H7 (cell line): Measurements from ENCODE around the gene TBC1D22B. TPM values are rescaled to one million over a fixed set of nuclear protein-coding genes. Genes with fewer than 3 reads are reported as not detected.

Experiments
- DNase-seq: peaks from one replicate; pipeline ENCODE4 v3.0.0; 2012
- H3K27me3 ChIP-seq: 2 replicates; pipeline ENCODE4 v1.6.0; 2011; ENCODE audit warnings: mild to moderate bottlenecking, low read length; ENCODE audit not compliant: control insufficient read depth, insufficient read depth
- H3K36me3 ChIP-seq: replicated peaks from 2 replicates; pipeline ENCODE4 v1.5.1; 2011; ENCODE audit warnings: low read length; ENCODE audit not compliant: control insufficient read depth, insufficient read depth
- H3K4me3 ChIP-seq: 2 replicates; pipeline ENCODE4 v1.5.1; 2011; ENCODE audit warnings: low read depth, mild to moderate bottlenecking, control low read depth, low read length, moderate library complexity; ENCODE audit not compliant: insufficient read depth
- total RNA-seq: library from RNA; depleted of rRNA; stranded (reverse); fragments of >200 nt; shearing (Covaris generic); gene quantifications from 2 replicates; pipeline ENCODE4 v1.2.3, GENCODE V29; 2014

Gene TBC1D22B
- total RNA-seq, 1 experiment from 2014 or later, result 14.5 TPM

DNA sequence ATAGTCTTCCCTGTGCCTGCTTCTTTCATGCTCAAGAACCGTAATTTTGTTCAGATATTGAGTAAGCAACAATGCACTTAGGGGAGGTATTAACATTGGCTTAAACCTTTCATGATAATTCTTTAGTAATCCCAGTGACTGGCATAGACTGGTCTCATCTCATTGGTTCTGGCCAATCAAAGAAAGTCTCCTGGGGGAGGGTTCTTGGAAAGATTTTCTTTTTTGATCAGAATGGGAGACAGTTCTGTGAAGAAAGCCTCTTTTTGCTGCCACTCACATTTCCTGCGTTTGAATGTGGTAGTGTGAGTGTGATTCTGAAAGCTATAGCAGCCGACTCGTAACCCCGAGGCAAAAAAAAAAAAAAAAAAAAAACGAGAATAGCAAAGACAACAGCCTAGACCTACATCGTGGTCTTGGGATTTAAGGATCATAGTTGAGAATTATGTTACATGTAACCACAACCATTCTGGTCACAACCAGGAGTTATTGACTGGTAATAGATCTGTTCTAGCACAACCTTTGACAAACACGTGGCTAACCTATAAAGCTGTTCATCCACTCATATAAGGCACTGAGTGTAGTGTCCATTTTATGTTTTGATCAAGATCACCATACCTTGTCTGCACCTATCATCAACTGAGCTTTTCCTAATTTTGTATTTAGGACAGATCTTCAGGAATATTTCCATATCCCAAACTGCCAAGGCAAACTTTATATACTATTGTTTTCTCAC is 15.4 kb downstream of the TBC1D22B start:
- Histone ChIP-seq H3K4me3 (no peak overlapping the region), H3K36me3 (peaks cover 3% of the 10 kb centered on the region), H3K27me3 (no peaks in the 10 kb centered on the region)
- no peak for DNase-seq

DNA sequence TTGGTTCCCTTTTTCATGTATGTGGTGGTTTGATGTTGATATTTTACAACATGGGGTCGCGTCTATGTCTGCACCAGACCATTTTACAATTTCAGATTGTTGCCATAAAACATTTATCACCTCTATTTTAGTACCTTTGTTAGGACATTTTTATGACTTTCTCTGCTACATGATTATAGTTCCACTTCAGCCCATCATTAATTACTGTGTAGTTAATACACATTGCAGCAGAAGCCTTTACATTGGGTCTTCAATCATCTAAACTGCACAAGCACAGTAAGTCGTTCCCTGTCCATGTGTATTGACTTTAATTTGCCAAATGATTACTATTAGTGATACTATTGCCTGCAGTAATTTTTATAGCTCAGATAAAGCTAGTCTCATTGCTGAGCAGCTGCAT is 16.1 kb downstream of the TBC1D22B start:
- DNase-seq, result no peak
- H3K4me3 ChIP-seq, result no peak overlapping the region
- H3K27me3 ChIP-seq, result no peaks in the 10 kb centered on the region
- H3K36me3 ChIP-seq, result peaks cover 3% of the 10 kb centered on the region

GRCh38 chr6:37275350-37275749 is 17.8 kb downstream of the TBC1D22B start:
- H3K27me3 ChIP-seq, result no peaks in the 10 kb centered on the region
- no peak overlapping the region for H3K4me3 ChIP-seq
- DNase-seq, result no peak
- H3K36me3 ChIP-seq, result peaks cover 4% of the 10 kb centered on the region

- Histone ChIP-seq H3K27me3 (no peaks in the 10 kb centered on the region), H3K4me3 (no peak overlapping the region), H3K36me3 (peaks cover 3% of the 10 kb centered on the region)
- no peak for DNase-seq
Measured at GRCh38 chr6:37277001-37277409, 19.4 kb downstream of the TBC1D22B start.

DNA sequence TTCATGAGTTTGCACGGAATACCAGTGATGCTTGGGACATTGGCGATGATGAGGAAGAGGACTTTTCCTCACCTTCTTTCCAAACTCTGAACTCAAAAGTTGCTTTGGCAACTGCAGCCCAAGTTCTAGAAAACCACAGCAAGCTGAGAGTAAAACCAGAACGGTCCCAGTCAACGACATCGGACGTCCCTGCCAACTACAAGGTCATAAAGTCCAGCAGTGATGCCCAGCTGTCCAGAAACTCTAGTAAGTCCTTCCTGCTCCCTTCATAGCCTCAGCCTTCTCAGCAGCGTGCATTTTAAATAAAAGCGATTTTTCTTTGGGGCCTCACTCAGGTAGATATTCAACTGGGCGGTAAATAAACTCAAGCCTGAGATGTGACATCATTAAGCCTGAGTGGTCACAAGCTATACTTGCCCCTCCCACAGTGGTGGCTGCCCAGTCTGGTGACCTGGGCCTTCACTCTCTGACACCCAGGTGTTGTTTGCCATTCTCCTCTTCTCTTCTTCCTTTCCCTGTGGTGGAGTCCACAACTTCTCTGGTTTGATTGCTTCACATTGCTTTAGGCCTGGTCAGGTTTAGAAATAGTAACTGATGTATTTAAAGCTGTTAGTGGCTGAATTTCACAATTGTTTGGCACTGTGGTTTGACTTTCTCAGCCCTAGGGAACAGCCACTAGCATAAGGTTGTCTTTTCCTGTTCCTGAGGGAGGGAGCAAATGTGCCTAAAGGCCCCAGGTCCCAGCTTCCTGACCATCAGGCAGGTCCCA is 22.0 kb downstream of the TBC1D22B start:
- H3K27me3 ChIP-seq, result no peaks in the 10 kb centered on the region
- no peak for DNase-seq
- peaks cover 21% of the 10 kb centered on the region for H3K36me3 ChIP-seq
- H3K4me3 ChIP-seq, result no peak overlapping the region

- Histone ChIP-seq H3K36me3 (peaks cover 26% of the 10 kb centered on the region), H3K27me3 (no peaks in the 10 kb centered on the region), H3K4me3 (no peak overlapping the region)
- DNase-seq, result no peak
Measured at GRCh38 chr6:37280162-37280887, 22.8 kb downstream of the TBC1D22B start.

GRCh38 chr6:37282371-37282770 is 24.8 kb downstream of the TBC1D22B start:
- Histone ChIP-seq H3K36me3 (peaks cover 32% of the 10 kb centered on the region), H3K27me3 (no peaks in the 10 kb centered on the region), H3K4me3 (no peak overlapping the region)
- DNase-seq, result no peak

- H3K27me3 ChIP-seq, result no peaks in the 10 kb centered on the region
- peaks cover 32% of the 10 kb centered on the region for H3K36me3 ChIP-seq
- DNase-seq, result no peak
- H3K4me3 ChIP-seq, result no peak overlapping the region
Measured at GRCh38 chr6:37283268-37283667, 25.7 kb downstream of the TBC1D22B start.

GRCh38 chr6:37283671-37284151 is 26.1 kb downstream of the TBC1D22B start:
- Histone ChIP-seq H3K36me3 (peaks cover 32% of the 10 kb centered on the region), H3K27me3 (no peaks in the 10 kb centered on the region), H3K4me3 (no peak overlapping the region)
- DNase-seq, result no peak

- H3K36me3 ChIP-seq, result peaks cover 33% of the 10 kb centered on the region
- no peak overlapping the region for H3K4me3 ChIP-seq
- no peak for DNase-seq
- H3K27me3 ChIP-seq, result no peaks in the 10 kb centered on the region
Measured at GRCh38 chr6:37284781-37285180, 27.2 kb downstream of the TBC1D22B start.

GRCh38 chr6:37285861-37286311 is 28.3 kb downstream of the TBC1D22B start:
- H3K36me3 ChIP-seq, result peaks cover 31% of the 10 kb centered on the region

DNA sequence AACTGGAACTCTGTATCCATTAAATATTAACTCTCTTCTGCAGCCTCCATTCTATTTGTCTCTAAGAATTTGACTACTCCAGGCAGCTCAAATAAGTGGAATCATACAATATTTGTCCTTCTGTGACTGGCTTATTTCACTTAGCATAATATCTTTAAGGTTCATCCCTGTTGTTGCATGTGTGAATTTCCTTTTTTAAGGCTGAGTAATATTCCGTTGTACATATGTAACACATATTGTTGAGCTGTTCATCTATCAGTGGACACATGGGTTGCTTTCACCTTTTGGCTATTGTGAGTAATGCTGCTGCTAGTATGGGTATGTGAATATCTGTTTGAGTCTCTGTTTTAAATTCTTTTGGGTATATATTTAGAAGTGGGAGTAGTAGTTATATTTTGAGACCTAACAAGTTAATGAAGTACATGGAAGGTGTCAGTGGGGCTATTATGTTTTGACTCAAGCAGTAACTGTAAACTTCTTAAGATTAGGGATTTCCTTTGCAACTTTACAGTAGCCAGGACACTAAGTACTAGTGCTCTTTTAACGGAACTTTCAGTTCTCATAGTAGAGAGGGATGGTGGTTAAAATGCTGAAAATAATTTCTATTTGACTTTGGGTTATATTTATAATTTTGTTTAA is 30.1 kb downstream of the TBC1D22B start:
- Histone ChIP-seq H3K36me3 (peaks cover 34% of the 10 kb centered on the region), H3K4me3 (no peak overlapping the region), H3K27me3 (no peaks in the 10 kb centered on the region)
- no peak for DNase-seq

More at GRCh38 chr6:37285861-37286311, 28.3 kb downstream of the TBC1D22B start:
- H3K4me3 ChIP-seq, result no peak overlapping the region
- DNase-seq, result no peak
- no peaks in the 10 kb centered on the region for H3K27me3 ChIP-seq

- H3K27me3 ChIP-seq, result no peaks in the 10 kb centered on the region
- no peak overlapping the region for H3K4me3 ChIP-seq
- peaks cover 31% of the 10 kb centered on the region for H3K36me3 ChIP-seq
- DNase-seq, result no peak
Measured at GRCh38 chr6:37288247-37288646, 30.7 kb downstream of the TBC1D22B start.

DNA sequence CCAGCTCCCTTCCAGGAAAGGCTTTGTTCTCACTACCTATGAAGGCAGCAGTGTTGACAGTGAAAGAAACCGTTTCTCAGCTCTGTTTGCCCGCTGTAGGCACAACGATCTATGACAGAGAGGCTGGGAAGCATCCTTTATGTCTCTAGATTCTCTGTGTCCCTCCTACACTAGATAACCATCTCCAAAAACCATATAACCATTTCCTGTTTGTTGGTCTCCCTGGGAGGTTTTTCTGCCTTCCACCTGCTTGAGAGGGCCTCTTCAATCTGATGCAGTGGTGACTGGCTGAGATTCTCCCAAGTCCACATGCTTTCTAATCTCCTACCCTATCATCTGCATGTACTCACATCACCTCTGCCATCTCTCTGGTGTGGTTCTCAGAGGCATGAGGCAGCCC is 32.4 kb downstream of the TBC1D22B start:
- no peak for DNase-seq
- no peak overlapping the region for H3K4me3 ChIP-seq
- no peaks in the 10 kb centered on the region for H3K27me3 ChIP-seq
- peaks cover 22% of the 10 kb centered on the region for H3K36me3 ChIP-seq
